Activated CD8-positive, alpha-beta memory T cell treated with anti-CD3 and anti-CD28 coated beads, Interleukin-2, amount 50 U/mL, for 24 hours (primary cell): Measurements from ENCODE around the gene HMCES.
"Not testable (repeated sequence)": the region's sequence is repeated elsewhere in the genome, so short reads cannot be mapped to it uniquely, and the experiment has no call there.

ENCODE experiments used
- DNase-seq: peaks from one replicate; pipeline ENCODE4 v3.0.0-alpha.2; 2020; ENCODE audit errors: extremely low read depth

Gene HMCES

DNA sequence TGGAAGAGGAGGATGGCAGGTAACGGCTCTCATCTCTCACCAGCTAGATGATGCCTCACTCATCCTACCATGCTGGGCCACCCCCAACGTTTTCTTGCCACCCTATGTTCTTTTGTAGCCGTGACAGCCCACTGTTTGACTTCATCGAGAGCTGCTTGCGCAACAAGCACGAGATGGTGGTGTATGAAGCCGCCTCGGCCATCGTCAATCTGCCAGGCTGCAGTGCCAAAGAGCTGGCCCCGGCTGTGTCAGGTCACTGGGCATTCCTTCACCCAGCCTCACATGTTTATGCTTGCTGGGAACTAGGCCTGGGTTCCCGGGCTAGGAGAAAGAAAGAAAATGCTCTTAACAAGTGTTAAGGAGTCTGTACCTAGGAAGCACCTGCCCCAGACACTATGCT, 21.1 kb upstream of the HMCES start:
- no peak for DNase-seq

DNA sequence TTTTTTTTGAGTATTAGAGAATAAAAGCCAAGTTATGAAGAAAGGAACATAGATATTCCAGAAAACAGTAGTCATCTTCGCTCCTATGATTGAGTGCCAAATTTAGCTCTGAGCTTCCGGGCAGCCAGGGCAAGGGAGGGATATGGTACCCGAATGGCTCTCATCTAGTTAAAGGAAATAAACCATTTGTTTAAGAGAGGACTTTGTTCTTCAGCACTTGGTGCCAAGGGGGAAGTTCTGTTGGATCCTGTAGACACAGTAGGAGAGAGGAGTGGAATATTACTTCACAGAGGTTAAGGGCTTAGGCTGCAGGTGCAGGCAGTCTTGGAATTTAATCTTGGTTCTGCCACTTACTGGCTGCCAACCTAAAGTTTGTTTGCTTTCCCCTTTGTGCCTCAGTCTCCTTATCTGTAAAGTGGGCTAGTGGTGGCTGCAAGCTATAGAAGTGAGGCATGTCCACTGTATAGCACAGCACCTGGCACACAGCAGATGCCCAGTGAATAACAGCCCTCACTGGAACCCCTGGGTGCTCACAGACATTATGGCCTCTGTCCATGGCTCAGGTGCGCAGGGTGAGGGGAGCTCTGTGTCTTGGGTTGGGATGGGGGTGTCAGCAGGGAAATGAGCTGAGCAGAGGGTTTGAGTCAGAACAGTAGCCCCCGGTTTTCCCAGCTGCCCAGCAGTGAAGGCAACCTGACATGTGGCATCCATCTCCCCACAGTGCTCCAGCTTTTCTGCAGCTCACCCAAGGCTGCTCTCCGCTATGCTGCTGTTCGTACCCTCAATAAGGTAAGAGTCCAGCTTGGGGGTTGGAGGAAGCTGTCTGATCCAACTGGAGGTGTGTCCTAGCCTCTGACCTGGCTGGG, 18.8 kb upstream of the HMCES start:
- no peak for DNase-seq

DNA sequence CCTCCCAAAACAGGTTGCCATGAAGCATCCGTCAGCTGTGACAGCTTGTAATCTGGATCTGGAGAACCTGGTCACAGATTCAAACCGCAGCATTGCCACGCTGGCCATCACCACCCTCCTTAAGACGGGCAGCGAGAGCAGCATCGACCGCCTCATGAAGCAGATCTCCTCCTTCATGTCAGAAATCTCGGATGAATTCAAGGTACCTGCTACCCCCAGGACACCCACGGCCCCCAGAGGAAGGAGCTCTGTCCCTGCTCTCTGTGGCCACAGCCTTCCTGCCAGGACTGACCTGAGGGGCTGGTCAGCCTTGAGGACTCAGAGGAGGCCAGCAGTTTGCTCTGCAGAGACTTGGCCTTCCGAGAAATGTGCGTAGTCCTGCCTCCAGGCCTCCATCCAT, 18.1 kb upstream of the HMCES start:
- DNase-seq, result no peak

DNA sequence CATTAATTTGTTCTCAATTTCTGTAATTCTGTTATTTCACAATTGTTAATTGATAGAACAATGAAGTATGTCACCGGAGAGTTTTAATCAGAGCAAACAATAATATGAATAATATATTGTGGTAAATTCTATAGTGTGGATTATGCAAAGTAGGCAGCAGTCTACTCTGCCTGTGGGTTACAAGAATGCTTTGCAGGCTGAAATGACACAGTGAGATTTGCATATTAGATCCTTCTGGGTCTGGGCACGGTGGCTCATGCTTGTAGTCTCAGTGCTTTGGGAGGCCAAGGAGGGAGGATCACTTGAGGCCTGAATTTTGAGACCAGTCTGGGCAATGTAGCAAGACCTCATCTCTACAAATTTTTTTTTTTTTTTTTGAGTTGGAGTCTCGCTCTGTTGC, 16.8 kb upstream of the HMCES start:
- DNase-seq, result no peak

DNA sequence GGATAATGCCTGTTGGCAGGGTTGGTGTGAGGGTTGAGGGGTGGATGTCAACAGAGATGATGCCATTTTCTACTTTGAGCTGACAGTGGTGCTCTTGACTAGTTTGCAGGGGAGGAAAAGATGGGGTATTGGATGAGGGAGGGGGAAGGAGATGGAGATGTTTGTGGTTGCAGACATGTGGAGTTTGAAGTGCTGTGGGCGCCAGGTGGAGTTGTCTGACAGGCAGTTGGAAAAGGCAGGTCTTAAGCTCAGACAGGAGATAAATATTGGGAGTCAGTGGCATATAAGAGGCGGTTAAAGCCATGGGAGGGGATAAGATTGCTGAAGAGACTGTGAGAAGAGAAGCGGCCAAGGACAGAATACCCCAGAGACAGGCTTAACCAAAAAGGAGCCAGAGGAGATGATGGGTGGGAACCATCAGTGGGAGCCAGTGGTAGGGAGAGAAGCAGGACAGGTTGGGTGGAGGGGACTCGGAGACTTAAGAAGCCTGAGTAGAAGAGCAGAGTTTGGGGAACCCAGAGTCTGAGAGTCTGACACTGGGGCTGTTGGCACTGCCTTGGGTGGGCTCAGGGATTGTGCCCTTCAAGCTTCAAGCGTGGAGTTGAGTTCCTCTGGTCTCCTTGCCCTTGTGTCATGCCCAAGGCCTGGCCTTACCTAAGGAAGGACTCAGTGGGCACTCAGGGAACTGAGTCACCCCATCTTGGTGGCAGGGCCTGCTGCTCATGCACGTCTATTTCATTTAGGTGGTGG, 15.3 kb upstream of the HMCES start:
- no peak for DNase-seq

DNA sequence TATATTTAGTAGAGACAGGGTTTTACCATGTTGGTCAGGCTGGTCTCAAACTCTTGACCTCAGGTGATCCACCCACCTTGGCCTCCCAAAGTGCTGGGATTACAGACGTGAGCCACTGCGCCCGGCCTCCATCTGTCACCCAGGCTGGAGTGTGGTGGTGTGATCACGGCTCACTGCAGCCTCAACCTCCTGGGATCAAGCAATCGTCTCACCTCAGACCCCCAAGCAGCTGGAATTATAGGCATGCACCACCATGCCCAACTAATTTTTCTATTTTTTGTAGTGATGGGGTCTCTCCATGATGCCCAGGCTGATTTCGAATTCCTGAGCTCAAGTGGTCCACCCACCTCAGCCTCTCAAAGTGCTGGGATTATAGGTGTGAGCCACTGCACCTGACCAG, 13.7 kb upstream of the HMCES start:
- DNase-seq, result not testable (repeated sequence)

DNA sequence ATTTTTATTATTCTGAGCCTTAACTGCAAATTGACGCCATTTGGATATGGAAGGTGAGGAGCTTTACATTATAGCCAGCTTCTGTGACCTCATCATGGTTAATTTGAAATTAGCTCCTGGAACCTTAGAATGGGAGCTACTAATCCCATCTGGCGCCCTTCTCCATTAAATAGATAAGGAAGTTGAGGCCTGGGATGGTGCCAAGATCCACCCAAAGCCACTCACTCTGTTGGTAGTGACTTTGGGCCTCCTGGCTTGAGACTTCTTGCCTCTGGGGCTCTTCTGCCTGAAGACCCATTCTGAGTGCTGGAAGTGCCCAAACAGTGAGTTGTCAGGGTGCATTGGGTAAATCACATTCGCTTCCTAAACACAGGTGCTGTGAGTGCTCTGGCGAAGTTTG, 12.0 kb upstream of the HMCES start:
- no peak for DNase-seq

DNA sequence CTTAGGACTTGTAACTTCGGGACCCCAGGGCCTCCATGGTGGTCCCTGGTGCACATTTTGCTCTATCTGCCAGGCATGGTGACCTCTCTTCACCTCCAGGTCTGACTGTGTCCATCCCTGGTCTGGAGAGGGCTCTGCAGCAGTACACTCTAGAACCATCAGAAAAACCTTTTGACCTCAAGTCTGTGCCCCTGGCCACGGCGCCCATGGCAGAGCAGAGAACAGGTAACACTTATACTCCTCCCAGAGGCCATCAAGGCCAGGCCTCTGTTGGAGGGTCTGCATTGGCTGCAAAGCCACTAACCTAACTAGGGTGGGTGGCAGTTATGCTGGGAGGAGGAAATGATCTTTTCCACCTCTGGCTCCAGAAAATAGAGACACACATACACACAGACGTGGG, 10.3 kb upstream of the HMCES start:
- no peak for DNase-seq

DNA sequence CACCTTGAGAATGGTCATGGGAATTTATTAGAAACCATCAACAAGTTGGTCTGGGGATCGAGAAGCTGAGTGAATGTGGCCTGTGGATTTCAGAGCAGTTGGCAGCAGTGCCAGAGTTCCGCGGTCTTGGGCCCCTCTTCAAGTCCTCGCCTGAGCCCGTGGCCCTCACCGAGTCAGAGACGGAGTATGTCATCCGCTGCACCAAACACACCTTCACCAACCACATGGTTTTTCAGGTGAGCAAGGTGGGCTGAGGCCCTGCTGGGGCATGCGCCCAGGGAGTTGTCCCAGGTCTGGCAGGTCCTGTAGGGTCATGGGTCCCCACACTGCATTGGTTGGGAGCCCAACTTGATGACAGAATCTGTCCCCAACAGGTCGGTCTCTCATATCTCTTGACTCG, 7.0 kb upstream of the HMCES start:
- no peak for DNase-seq

DNA sequence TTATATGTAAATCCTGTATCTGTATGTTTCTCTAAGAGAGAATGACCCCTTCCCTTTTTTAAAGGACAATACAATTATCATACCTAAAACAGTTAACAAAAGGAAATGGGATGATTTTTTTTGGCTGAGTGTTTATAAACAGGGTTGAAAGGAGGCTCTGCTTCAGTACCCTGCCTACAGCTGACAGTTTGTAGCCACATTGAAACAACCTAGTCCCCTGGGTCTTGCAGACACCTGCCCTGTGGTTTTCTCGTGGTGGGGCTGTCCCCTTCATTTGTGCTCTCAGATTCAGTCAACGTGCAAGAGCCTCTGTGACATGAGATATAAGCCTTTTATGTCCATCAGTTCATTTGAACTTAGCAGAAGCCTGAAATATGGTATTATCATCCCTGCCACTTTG, 2.3 kb upstream of the HMCES start:
- DNase-seq, result no peak

DNA sequence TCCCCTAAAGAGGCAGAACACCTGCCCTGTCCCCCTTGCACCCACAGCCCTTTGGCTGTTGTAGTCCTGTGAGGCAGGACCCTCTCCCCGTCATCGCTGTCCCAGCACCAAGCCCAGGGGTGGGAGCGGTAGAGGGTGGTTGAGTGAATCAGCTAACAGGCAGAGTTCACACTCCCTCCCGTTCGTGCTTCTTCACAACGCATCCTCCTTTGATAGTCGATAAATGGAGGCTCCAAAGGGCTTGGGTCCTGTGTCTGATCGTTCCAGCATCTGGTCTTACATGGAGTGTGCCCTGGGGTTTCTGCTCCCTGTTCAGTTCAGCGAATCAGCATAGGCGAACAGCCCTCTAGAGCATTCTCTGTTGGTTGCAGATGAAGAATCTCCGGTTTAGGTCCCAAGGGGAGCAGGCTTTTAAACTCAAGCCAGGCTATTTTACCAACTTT, 820 bp upstream of the HMCES start:
- DNase-seq, result no peak

DNA sequence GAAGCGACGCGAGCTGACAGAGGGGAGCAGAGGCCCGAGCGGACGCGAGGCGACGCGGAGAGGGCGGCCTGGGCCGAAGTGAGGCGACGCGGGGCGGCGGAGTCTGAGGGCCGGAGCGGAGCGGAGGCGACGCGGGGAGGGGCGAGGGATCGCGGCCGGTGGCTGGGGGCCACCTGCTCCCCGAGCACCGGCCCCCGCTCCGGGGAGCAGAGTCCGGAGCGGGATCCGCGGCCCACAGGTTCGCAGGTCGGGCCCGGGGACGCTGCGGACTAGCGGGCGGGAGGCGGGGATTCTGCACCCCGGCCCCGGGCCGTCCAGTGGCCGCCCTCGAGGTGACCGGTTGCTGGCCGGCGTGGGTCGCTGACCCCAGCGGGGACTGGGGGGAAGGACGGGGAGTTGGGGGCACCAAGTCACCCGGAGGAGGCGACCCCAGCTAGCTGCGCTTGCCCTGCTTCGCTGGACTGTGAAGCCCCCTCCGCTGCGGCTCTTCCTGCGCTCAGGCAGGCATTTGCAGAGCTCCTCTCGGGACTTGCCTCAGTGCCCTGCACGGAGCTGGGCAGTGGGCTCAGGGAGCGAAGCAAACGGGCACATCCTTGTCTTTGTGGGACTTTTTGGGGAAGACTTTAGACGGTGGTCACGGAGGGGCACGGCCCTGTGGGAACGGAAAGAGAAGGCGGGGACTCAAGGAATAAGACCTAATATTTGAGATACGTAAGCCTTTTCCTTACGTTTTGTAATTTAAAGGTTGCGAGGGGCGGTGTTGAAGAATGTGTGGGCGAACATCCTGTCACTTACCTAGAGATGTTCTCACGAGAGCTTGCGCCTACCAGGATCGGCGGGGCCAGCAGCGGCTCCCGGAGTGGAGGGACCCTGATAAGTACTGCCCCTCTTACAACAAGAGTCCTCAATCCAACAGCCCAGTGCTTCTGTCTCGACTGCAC, 566 bp downstream of the HMCES start:
- DNase-seq, result peak; percentile 17

DNA sequence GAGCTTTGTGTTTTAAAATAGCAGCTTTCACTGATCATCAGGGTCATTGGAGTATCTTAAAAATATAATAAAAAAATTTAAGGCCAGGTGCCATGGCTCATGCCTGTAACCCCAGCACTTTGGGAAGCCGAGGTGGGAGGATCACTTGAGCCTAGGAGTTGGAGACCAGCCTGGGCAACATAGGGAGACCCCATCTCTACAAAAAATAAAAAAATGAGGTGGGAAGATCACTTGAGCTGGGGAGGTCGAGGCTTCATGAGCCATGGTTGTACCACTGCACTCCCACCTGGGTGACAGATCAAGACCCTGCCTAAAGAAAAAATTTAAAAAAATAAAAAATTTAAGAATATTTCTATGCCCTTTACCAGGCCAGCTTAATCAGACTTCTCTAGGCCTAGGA, 1.5 kb downstream of the HMCES start:
- no peak for DNase-seq

DNA sequence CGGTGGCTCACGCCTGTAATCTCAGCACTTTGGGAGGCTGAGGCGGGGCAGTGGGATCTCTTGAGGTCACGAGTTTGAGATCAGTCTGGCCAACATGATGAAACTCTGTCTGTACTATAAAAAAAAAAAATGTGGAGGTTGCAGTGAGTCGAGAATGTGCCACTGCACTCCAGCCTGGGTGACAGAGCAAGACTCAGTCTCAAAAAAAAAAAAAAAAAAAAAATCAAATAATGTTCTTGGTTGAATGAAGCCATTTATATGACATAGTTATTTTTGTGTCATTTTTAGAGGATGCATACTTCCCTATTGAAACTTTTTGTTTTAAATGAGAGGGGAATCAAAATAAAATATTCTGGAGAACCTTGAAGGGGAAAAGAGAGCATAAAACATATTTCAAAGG, 3.1 kb downstream of the HMCES start:
- no peak for DNase-seq

DNA sequence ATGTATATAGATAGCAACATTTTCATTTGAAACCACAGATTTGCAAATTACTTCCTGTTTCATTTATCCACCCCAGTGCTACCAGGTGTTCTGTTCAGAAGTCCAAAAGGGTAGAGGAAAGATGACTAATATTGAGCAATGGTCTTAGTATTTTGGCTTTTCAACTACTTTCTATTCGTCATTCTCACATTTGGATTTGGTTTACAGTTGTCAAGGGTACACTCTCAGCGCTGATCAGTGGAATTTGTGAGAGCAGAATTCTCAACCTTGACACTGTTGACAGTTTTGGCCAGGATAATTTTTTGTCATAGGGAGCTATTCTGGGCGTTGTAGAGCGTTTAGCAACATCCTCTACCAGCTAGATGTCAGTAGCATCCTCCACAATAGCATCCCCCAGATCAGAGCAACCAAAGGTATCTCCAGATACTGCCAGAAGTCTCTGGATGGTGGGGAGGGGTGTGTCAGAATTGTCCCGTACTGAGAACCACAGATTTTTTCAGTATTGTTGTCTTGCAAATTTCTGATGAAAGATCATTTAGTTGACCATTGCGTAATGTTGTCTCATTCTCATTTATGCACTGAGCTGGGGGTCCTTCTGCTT, 4.2 kb downstream of the HMCES start:
- DNase-seq, result no peak

DNA sequence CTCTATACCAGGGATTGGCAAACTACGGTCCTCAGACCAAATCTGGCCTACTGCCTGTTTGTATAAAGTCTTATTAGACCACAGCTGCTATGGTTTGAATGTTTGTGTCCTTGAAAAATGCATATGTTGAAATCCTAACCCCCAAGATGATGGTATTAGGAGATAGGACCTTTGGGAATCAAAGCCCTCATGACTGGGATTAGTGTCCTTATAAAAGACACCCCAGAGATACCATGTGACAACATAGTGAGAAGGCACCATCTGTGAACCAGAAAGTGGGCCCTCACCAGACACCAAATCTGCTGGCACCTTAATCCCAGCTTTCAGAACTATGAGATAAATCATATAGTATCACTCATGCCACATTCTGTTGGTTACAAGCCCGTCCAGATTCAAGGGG, 7.4 kb downstream of the HMCES start:
- DNase-seq, result no peak

DNA sequence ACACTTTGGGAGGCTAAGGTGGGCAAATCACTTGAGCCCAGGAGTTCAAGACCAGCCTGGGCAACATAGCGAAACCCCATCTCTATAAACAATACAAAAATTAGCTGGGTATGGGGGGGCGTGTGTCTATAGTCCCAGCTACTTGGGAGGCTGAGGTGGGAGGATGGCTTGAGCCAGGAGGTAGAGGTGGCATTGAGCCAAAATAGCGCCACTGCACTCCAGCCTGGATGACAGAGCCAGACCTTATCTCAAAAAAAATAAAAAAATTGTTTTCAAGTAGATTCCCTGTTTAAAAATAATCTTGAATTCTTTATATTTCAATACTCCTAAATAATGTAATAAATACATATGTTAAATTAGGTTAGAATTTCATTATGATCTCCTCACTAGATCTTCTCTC, 9.8 kb downstream of the HMCES start:
- no peak for DNase-seq

DNA sequence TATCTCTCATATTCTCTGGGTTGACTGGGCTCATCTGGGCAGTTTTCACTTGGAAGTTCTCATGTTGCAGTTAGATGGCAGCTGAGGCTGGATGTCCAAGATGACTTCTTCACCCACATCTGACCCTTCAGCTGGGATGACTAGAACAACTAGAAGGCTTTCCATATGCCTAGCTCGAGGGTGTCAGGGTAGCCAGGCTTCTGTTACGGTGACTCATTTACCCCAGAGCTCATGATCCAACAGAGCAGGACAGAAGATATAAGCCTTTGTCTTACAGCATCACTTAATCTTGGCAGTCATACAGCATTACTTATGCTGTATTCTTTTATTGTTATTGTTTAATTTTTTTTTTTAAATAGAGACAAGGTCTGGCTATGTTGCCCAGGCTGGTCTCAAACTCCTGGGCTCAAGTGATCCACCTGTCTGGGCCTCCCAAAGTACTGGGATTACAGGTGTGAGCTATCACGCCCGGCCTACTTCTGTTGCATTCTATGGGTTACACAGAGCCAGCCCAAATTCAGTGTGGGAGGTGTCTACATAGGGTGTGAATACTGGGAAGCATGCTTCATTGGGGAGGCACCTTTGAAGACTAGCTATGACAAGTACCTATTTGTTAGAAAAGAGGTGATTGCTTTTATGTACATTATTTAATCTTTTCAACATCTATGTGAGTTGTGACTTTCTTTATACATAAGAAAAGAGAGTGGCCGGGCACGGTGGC, 10.7 kb downstream of the HMCES start:
- no peak for DNase-seq

DNA sequence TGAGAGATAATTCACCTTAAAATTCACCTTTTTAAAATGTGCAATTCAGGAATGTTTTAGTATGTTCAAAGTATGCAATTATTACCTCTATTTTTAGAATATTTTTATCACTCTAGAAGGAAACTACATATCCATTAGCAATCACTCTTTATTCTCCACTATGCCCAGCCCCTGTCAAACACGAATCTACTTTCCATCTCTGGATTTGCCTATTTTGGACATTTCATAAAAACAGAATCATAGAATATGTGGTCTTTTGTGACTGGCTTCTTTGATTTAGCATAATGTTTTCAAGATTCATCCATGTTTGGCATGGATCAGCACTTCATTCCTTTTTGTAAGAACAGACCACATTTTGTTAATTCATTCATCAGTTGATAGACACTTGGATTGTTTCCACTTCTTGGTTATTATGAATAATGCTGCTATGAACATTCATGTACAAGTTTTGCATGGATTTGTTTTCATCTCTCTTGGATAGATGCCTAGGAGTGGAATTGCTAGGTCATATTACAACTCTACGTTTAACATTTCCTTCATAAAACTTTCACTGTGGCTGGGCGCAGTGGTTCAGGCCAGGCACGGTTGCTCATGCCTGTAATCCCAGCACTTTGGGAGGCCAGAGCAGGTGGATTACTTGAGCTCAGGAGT, 12.7 kb downstream of the HMCES start:
- DNase-seq, result no peak

DNA sequence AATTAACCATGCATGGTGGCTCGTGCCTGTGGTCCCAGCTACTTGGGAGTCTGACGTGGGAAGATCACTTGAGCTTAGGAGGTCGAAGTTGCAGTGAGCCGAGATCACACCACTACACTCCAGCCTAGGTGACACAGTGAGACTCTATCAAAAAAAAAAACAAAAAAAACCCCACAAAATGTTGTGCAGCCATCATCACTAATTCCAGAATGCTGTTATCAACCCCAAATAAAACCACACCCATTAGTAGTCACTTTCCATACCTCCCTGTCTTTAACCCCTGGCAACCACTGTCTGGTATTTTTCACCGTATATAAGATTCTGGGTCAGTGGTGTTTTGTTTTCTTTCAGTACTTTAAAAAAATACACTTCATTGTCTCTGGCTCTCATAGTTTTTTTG, 16.6 kb downstream of the HMCES start:
- DNase-seq, result no peak
